Heart right ventricle (tissue), 16 donors: ENCODE results near the gene C14orf132. TPM values are rescaled to one million over a fixed set of nuclear protein-coding genes. Genes with fewer than 3 reads are reported as not detected.

ENCODE experiments used
- ATAC-seq, 8 donors: fragments of 200-7000 bp; cut with Tn5 transposase; one replicate each; pipeline ENCODE4 v1.9.1; 2020; ENCODE audit warnings: mild to moderate bottlenecking in 8 of 8, moderate library complexity in 8 of 8, moderate number of reproducible peaks in 1 of 8
- DNase-seq, 2 donors: peaks; one replicate each; pipeline ENCODE4 v3.0.0-alpha.2; 2020
- H3K27ac ChIP-seq, 10 donors: fragments of 200-600 bp; sonication (generic) in 2 of 10; one replicate each; pipeline versions ENCODE4 v1.5.0 to v1.8.0; 2020 to 2022; ENCODE audit warnings: mild to moderate bottlenecking in 3 of 10
- H3K27me3 ChIP-seq, 7 donors: fragments of 200-600 bp; one replicate each; pipeline ENCODE4 v1.8.0; 2021 to 2022; ENCODE audit warnings: mild to moderate bottlenecking in 2 of 7
- H3K36me3 ChIP-seq, 9 donors: fragments of 200-600 bp; sonication (generic) in 1 of 9; one replicate each; pipeline versions ENCODE4 v1.5.0 to v1.8.0; 2020 to 2022; ENCODE audit warnings: mild to moderate bottlenecking in 2 of 9
- H3K4me1 ChIP-seq, 9 donors: fragments of 200-600 bp; sonication (generic) in 1 of 9; one replicate each; pipeline versions ENCODE4 v1.5.0 to v1.8.0; 2020 to 2022; ENCODE audit warnings: mild to moderate bottlenecking in 4 of 9
- H3K4me3 ChIP-seq, 10 donors: fragments of 200-600 bp; sonication (generic) in 2 of 10; one replicate each; pipeline versions ENCODE4 v1.5.0 to v1.8.0; 2020 to 2022; ENCODE audit warnings: mild to moderate bottlenecking in 7 of 10, moderate library complexity in 2 of 10
- H3K9me3 ChIP-seq, 11 donors: fragments of 200-600 bp in 10 of 11; sonication (generic) in 2 of 11; one replicate each; pipeline versions ENCODE4 v1.5.0 to v1.8.0; 2013 to 2022; ENCODE audit warnings: mild to moderate bottlenecking in 2 of 11, control low read depth in 1 of 11, moderate library complexity in 1 of 11
- CTCF ChIP-seq, 9 donors: fragments of 200-600 bp; sonication (generic) in 2 of 9; IDR thresholded peaks; one replicate each; pipeline versions ENCODE4 v1.5.0 to v1.8.0; 2021 to 2022; ENCODE audit warnings: antibody characterized with exemption in 9 of 9, mild to moderate bottlenecking in 5 of 9, moderate library complexity in 1 of 9
- WGBS, 2 donors: extraction: QIAGEN DNeasy Blood & Tissue Kit; methylation state at CpG; one replicate each; pipeline ENCODE4 v1.1.7; 2013; ENCODE audit warnings: inconsistent platforms in 1 of 2; 5-methylcytosine and 5-hydroxymethylcytosine counted together
- intact Hi-C, 10 donors: fragments of 100-400 bp; cut with DNase I; formaldehyde crosslinking; loops; one replicate each; pipeline versions ENCODE4 v1.11.1 to v1.14.2; 2022
- long read RNA-seq, 3 donors: library from polyadenylated mRNA; unstranded; transcript quantifications; one replicate each; pipeline ENCODE4 v2.0.0, GENCODE V29; 2020 to 2021
- polyA plus RNA-seq, 2 donors: library from polyadenylated mRNA; stranded (reverse); fragments of 200-250 nt; gene quantifications; one replicate each; pipeline ENCODE4 v1.2.3, GENCODE V29; 2013
- total RNA-seq, 10 donors: library from RNA; stranded (reverse); fragmentation: NEBNext Ultra II Directional in 3 of 10; extraction: Animal tissue kit (Norgen Biotek cat#: 25700) in 3 of 10; gene quantifications; one replicate each; pipeline versions ENCODE4 v1.2.1 to v1.2.4, GENCODE V29; 2021 to 2023
- donor health status: Arrhythmogenic right ventricular cardiomyopathy.
- donor health status: ischemic (EF 13 %, LVEDD 7.1; RV severe dilation, severe dysfunction).
- donor health status: healthy with polysubstance abuse.
- donor health status: DM: no; HTN: yes; CAD: no.
- donor health status: DM: no; HTN: no; CAD: no.
- donor health status: ischemic (EF 25% LVEDD 6.9; RV normal size, moderate dysfunction).
- donor health status: ischemic (EF 25% LVEDD 5.7; RV mildly dilated, moderate dysfunction).
- donor health status: healthy.
- donor health status: DM: yes; HTN: yes; CAD: no.
- donor health status: Ischemic cardiomyopathy.
- donor health status: ischemic (EF 35%, LVEDD 5.7; RV mildly dilated, moderate dysfunction).
- donor health status: nonischemic (EF 11% LVEDD 7.7; RV severe dilation, severe dysfunction).
- donor health status: DM: yes; HTN: yes; CAD: no.
- donor health status: PGD.
- donor health status: ischemic (EF 29% LVEDD 5.4; RV normal size, mild dysfunction).
- donor health status: nonischemic (EF 23%, LVEDD 6.1; RV moderate dilation, normal function).

C14orf132 gene
- 10 to 100 TPM in 3 of 10 donors, 1 to 10 TPM in 6, under 1 TPM in 1; 0.85 to 16.2 (median 3.8) TPM for total RNA-seq
- polyA plus RNA-seq = 1 to 10 TPM in 1 of 2 donors, under 1 TPM in 1; 0.80 to 2.5 TPM
- long read RNA-seq, donor 1, partial matches to known transcripts = 0 of 2 reads
- long read RNA-seq, donor 1, other reads (novel, unspliced or antisense) = 2 of 2 reads
- long read RNA-seq, donor 2, partial matches to known transcripts = 0 of 2 reads
- long read RNA-seq, donor 2, other reads (novel, unspliced or antisense) = 2 of 2 reads
- long read RNA-seq, donor 3, full-length matches to known transcripts = 1 of 2 reads
- long read RNA-seq, donor 3, partial matches to known transcripts = 0 of 2 reads
- long read RNA-seq, donor 3, other reads (novel, unspliced or antisense) = 1 of 2 reads

- peak; percentile 57 to 66 for DNase-seq
- no peak for TF ChIP-seq CTCF (IDR thresholded peaks at IDR 0.05)
- peak within 1 kb of the TSS; percentile 48 to 80 (median 74) for H3K4me3 ChIP-seq
- 0 to 1% methylated on average over 68 to 72 of the region's 72 CpGs for WGBS, 2 donors
- no peaks in the 10 kb centered on the region for H3K36me3 ChIP-seq
- H3K27me3 ChIP-seq = peaks cover 0 to 70% (median 25%) of the 10 kb centered on the region in 7 donors
- H3K27ac ChIP-seq = peak within 1 kb of the TSS in 6 of 10 donors; percentile 27 to 75 (median 70)
- no peaks in the 10 kb centered on the region for H3K9me3 ChIP-seq
- intact Hi-C loops = no loop called here
- ATAC-seq = peak; percentile 80 to 94 (median 90)
- H3K4me1 ChIP-seq = peaks cover 3 to 34% (median 17%) of the 10 kb centered on the region in 9 donors
Observed at GRCh38 chr14:96038920-96039632, at the start of gene C14orf132. Gene C14orf132, plus strand, starts transcription at chr14:96039362. Its CDS starts 139 bp downstream, at chr14:96039501.

DNA sequence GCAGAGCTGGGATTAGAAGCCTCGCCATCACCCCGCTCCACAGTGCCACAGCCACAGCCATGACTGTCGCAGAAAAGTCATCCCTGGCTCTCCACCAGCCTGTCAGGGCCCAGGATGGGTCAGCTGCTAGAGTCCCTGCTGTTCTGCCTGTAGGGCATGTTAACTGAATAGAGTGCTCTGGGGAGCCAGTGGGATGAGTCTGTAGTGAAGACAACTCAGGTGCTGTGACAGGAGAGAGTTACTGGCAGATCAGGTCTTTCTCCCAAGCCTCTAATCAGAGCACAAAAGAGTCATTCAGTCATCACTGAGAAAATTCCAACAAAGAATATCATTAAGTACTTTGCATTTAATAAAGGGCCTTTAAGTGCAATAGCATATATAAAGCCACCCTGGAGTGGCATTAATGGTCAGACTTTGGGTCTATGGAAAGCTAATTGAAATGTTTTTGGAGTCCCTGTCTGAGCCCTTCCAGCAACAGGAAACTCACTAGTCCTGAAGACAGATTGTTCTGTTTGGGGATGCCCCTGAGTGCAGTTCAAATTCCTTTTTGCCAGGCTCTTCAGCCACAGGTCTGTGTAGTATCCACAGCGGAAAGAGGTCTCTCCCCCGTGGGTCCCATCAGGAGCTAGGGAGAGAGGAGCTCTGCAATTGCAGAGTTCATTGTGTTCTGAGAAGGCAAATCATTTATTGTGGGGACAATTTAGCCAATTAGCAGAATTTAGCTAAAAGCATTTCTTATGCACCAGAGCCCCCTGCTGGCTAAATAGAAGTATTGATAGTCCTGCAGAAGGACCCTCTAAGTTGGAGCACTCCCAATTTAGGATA, 45.2 kb upstream of the C14orf132 start:
- 34 to 36% methylated on average over 5 of the region's 5 CpGs for WGBS, 2 donors
- H3K27me3 ChIP-seq = peaks cover 0 to 50% (median 36%) of the 10 kb centered on the region in 7 donors

DNA sequence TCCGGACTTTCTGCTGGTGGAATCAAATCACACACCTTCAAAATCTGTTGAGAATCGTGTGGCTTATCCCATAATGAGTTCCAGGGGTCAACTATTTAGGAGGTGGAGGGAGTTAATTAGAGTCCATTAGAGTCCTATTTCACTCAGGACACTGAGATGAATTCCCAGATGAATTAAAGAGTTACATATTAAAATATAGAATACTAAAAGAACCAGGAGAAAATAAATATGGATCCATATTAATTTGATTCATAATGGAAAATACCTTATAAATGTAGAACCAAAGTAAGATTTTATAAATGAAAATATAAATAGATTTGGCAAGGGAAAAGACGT, 44.6 kb upstream of the C14orf132 start:
- WGBS, 2 donors = 18 to 24% methylated on average over 3 of the region's 3 CpGs
- no peaks in the 10 kb centered on the region for H3K4me1 ChIP-seq
- peaks cover 0 to 56% (median 41%) of the 10 kb centered on the region in 7 donors for H3K27me3 ChIP-seq
- no peak for ATAC-seq
- intact Hi-C loops = loop anchor here in 9 of 10 donors (1.0 to 10.0 kb wide), 10 partner anchors 100 to 570 kb away; no protein-coding TSS in a partner anchor
- H3K27ac ChIP-seq = no peak overlapping the region
- no peak for DNase-seq
- peaks cover 0 to 27% (median 12%) of the 10 kb centered on the region in 11 donors for H3K9me3 ChIP-seq
- no peaks in the 10 kb centered on the region for H3K36me3 ChIP-seq
- H3K4me3 ChIP-seq = no peak overlapping the region
- TF ChIP-seq CTCF (IDR thresholded peaks at IDR 0.05) = no peak

More for the DNA sequence above, 45.2 kb upstream of the C14orf132 start:
- peaks cover 0 to 30% (median 12%) of the 10 kb centered on the region in 11 donors for H3K9me3 ChIP-seq
- intact Hi-C loops = loop anchor here (1.0 to 10.0 kb wide), 10 partner anchors 101 to 569 kb away; no protein-coding TSS in a partner anchor
- DNase-seq (peak in 1 of 2 donors; percentile 16), ATAC-seq (no peak)
- H3K36me3 ChIP-seq = no peaks in the 10 kb centered on the region
- peak; percentile 58 to 84 (median 81) for TF ChIP-seq CTCF (IDR thresholded peaks at IDR 0.05)
- no peak overlapping the region for H3K4me3 ChIP-seq
- H3K27ac ChIP-seq = no peak overlapping the region
- H3K4me1 ChIP-seq = no peaks in the 10 kb centered on the region
